Hepatocyte (in vitro differentiated cells): ENCODE results near the gene OR4C12.
"Not testable (repeated sequence)": the region's sequence is repeated elsewhere in the genome, so short reads cannot be mapped to it uniquely, and the experiment has no call there.

ENCODE experiments used
- CTCF ChIP-seq: fragments of 200-600 bp; sonication (generic); IDR thresholded peaks from 2 replicates; pipeline ENCODE4 v1.5.1; 2016; ENCODE audit warnings: antibody characterized with exemption, mild to moderate bottlenecking; ENCODE audit not compliant: poor library complexity
- EZH2phosphoT487 ChIP-seq: fragments of 200-600 bp; sonication (generic); IDR thresholded peaks from one replicate; pipeline ENCODE4 v1.6.1; 2018; ENCODE audit warnings: antibody characterized with exemption, mild to moderate bottlenecking, low read depth, moderate library complexity; ENCODE audit not compliant: unreplicated experiment, severe bottlenecking

GRCh38 chr11:49973439-49973838, 8.9 kb downstream of the OR4C12 start:
- TF ChIP-seq CTCF, EZH2phosphoT487: not testable (repeated sequence)
